ENCODE data around the gene KCTD15.

The KCTD15 gene

DNA sequence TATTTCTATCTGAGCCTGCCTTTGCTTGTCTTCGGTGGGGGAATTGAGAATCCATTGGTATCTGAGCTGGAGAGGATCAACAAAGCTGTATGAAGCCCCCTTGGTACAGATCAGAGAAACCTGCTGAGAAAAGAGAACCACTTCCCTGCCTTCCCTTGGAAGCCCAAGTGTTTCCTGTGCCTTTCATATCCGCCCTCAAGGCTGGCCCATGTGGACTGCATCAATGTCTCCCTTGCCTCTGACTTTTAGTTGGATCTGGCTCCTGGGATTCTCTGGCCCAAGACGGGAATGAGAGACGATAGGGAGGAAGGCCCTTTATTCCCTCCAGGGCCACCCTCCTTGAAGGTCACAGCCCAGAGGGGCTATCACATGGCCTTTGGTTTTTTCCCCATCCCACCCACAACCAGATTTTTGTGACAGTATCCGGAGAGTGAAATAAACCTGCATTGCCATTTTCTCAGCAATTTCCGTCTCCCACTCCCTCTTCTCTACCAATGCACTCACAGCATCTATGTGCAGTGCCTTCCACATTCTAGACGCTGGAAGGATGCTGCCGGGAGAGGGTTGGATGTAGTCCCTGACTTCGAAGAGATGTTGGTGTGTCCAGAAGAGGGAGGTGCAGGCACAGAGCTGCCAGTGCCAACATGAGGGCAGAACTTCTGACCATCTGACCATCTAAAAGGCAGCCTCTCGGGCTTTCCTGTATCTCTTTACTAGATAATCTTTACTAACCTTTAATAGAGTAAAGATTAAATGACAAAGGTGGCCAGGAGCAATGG, 63.8 kb downstream of the KCTD15 start:
- DNase-seq (ENCODE audit: low spot score): no peak

DNA sequence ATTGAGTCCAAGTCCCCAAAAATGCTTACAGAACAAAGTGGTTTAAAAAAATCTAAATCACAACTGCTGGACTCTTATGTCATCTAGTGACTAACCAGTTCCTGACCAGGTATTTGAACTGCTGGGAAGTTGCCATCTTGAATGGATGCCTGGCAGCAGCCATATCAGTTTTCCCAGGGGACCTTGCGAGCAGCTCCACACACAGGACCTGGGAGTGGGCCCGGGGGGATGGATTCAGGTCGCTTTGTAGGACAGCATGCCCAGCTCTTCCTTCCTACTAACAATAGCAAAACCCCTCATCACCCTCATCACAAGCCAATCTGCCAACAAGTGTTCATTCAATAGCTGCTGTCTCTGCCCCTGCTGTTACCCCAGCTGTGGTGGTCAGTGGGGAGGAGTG, 65.3 kb downstream of the KCTD15 start:
- DNase-seq (ENCODE audit: low spot score): no peak

DNA sequence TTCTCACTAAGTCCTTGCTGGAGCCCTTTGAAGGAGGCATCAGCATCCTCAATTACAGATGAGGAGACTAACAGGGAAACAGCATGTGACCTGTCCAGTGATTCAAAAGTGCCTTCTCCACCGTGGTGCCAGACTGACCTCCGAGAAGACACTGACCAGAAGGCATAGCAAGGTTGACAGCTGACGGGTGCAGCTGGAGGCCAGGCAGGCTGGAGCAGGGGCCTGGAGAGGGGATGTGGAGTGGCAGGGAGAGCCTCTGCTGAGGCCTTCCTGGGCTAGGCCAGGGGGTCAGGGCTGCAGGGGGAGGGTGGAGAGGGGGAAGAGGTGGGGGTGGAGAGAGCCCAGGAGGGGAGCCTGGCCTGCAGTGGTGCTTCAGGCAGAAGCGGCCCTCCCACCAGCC, 66.3 kb downstream of the KCTD15 start:
- no peak for DNase-seq (ENCODE audit: low spot score)

DNA sequence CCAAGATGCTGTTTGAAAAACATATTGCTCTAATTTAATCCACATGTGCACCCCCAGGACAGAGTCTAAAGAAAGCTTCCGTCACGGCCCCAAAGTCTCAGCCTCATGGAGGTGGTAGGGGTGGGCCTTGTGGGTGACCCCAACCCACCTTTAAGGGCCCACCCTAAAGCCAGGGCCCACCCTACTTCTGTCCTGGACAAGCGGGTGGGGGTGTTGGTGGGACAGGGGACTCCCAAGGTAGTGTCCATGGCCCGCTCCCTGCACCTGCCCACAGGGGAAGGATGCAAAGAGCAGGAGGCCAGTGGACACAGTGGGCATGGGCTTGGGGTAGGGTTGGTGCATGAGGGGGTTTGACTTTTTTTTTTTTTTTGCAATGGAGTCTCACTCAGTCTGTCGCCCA, 66.8 kb downstream of the KCTD15 start:
- DNase-seq (ENCODE audit: low spot score): no peak

DNA sequence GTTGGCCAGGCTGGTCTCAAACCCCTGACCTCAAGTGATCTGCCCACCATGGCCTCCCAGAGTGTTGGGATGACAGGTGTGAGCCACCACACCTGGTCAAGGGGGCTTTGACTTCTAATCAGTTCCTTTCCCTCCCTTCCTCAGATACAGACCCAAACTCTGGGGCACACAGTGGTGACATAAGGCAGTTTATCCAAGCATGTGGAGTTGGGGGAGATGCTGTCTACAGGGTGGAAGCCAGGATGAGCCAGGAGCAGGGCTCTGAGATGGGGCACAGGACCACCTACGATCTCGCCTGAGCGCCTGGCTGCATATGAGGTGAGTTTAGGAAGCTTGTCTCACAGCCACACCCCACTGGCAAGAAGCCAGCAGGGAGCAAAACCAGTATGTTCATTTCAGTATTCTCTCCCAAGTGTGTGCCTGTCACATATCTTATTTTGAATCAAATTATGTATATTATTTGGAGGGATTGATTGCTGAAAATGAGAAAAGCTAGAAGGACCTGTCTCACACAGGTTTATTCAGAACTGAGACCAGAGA, 67.7 kb downstream of the KCTD15 start:
- DNase-seq (ENCODE audit: low spot score): no peak

DNA sequence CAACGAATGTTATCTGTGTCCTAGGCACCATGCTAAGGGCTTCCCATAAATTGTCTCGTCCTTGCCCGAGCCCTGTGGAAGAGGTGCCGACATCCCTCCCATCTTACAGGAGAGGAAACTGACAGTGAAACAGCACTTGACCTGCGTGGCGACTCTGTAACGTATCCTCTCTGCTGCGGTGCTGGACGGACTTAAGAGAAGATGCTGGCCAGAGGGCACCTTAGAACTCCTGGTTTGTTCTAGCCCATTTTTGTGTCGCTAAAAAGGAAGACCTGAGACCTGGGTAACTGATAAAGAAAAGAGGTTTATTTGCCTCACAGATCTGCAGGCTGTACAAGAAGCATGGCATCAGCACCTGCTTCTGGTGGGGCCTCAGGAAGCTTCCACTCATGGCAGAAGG, 68.6 kb downstream of the KCTD15 start:
- DNase-seq (ENCODE audit: low spot score): no peak

All from hematopoietic multipotent progenitor cell treated with erythropoietin and hydrocortisone succinate and interleukin-3 and kit ligand, for 17 days (in vitro differentiated cells).